Trophoblast cell (in vitro differentiated cells and primary cell): ENCODE data around the gene STIM1.

Experiments
- DNase-seq, 2 donors: peaks; one replicate each; pipeline ENCODE4 v3.0.0-alpha.2; 2016
- H2AFZ ChIP-seq: 2 replicates; pipeline ENCODE4 v1.6.1; 2013; ENCODE audit warnings: low read length, moderate library complexity, mild to moderate bottlenecking; ENCODE audit not compliant: insufficient read depth, poor library complexity
- H2AK5ac ChIP-seq: 2 replicates; pipeline ENCODE4 v1.6.1; 2013; ENCODE audit warnings: mild to moderate bottlenecking, low read length
- H2BK120ac ChIP-seq: 2 replicates; pipeline ENCODE4 v1.6.1; 2013; ENCODE audit warnings: low read length, mild to moderate bottlenecking, moderate library complexity; ENCODE audit not compliant: insufficient read depth, poor library complexity
- H2BK12ac ChIP-seq: 2 replicates; pipeline ENCODE4 v1.6.1; 2013; ENCODE audit warnings: mild to moderate bottlenecking, low read length, moderate library complexity
- H2BK5ac ChIP-seq: 2 replicates; pipeline ENCODE4 v1.6.1; 2013; ENCODE audit warnings: low read length, low read depth, moderate library complexity, mild to moderate bottlenecking; ENCODE audit not compliant: poor library complexity
- H3K14ac ChIP-seq: 2 replicates; pipeline ENCODE4 v1.6.1; 2013; ENCODE audit warnings: mild to moderate bottlenecking, low read length
- H3K18ac ChIP-seq: 2 replicates; pipeline ENCODE4 v1.6.1; 2013; ENCODE audit warnings: mild to moderate bottlenecking, low read length
- H3K23ac ChIP-seq: 2 replicates; pipeline ENCODE4 v1.6.1; 2013; ENCODE audit warnings: low read length
- H3K27ac ChIP-seq: 2 replicates; pipeline ENCODE4 v1.5.1; 2013; ENCODE audit warnings: low read depth, mild to moderate bottlenecking, inconsistent platforms, low read length, moderate library complexity
- H3K27me3 ChIP-seq: 2 replicates; pipeline ENCODE4 v1.6.1; 2013; ENCODE audit warnings: inconsistent platforms, mild to moderate bottlenecking, low read length, moderate library complexity; ENCODE audit not compliant: insufficient read depth
- H3K36me3 ChIP-seq, 2 experiments: 1 replicate in 1 of 2; 2 replicates in 1 of 2; pipeline ENCODE4 v1.6.1; 2013; ENCODE audit warnings: low read length in 2 of 2, mild to moderate bottlenecking in 2 of 2, moderate library complexity in 1 of 2; ENCODE audit not compliant: insufficient read depth in 2 of 2, control insufficient read depth in 1 of 2
- H3K4ac ChIP-seq: 2 replicates; pipeline ENCODE4 v1.6.1; 2013; ENCODE audit warnings: low read depth, mild to moderate bottlenecking, low read length, moderate library complexity
- H3K4me1 ChIP-seq, 2 experiments: 1 replicate in 1 of 2; 2 replicates in 1 of 2; pipeline ENCODE4 v1.6.1; 2013; ENCODE audit warnings: low read length in 2 of 2, mild to moderate bottlenecking in 2 of 2, moderate library complexity in 1 of 2; ENCODE audit not compliant: insufficient read depth in 2 of 2, control insufficient read depth in 1 of 2
- H3K4me2 ChIP-seq: 2 replicates; pipeline ENCODE4 v1.6.1; 2013; ENCODE audit warnings: inconsistent platforms, mild to moderate bottlenecking, low read length, moderate library complexity
- H3K4me3 ChIP-seq: 2 replicates; pipeline ENCODE4 v1.5.1; 2013; ENCODE audit warnings: mild to moderate bottlenecking, low read depth, low read length, inconsistent platforms
- H3K79me1 ChIP-seq: one replicate; pipeline ENCODE4 v1.6.1; 2013; ENCODE audit warnings: low read length
- H3K79me2 ChIP-seq: 2 replicates; pipeline ENCODE4 v1.6.1; 2013; ENCODE audit warnings: low read length, mild to moderate bottlenecking; ENCODE audit not compliant: control insufficient read depth, insufficient read depth, poor library complexity
- H3K9ac ChIP-seq: 2 replicates; pipeline ENCODE4 v1.6.1; 2013; ENCODE audit warnings: mild to moderate bottlenecking, low read length
- H3K9me3 ChIP-seq: 2 replicates; pipeline ENCODE4 v1.6.1; 2013; ENCODE audit warnings: low read depth, mild to moderate bottlenecking, control low read depth, inconsistent platforms, low read length; ENCODE audit not compliant: insufficient read depth
- H4K12ac ChIP-seq: 2 replicates; pipeline ENCODE4 v1.6.1; 2013; ENCODE audit warnings: low read depth, mild to moderate bottlenecking, low read length, moderate library complexity
- H4K8ac ChIP-seq: 2 replicates; pipeline ENCODE4 v1.6.1; 2013; ENCODE audit warnings: low read depth, mild to moderate bottlenecking, low read length, moderate library complexity
- H4K91ac ChIP-seq: one replicate; pipeline ENCODE4 v1.6.1; 2013; ENCODE audit warnings: low read depth, mild to moderate bottlenecking, low read length, moderate library complexity
- WGBS: extraction: QIAGEN DNeasy Blood & Tissue Kit; methylation state at CpG from one replicate; pipeline ENCODE4 v1.1.7; 2013; ENCODE audit warnings: missing lambda C conversion rate; ENCODE audit not compliant: insufficient read length, insufficient coverage; ENCODE audit errors: extremely low coverage; 5-methylcytosine and 5-hydroxymethylcytosine counted together

STIM1 gene

GRCh38 chr11:3925513-3925912 is 70.0 kb downstream of the STIM1 start:
- Histone ChIP-seq H3K27ac (no peak overlapping the region), H4K8ac (no peak overlapping the region), H3K27me3 (no peaks in the 10 kb centered on the region), H3K36me3 (no peaks in the 10 kb centered on the region), H3K79me2 (no peaks in the 10 kb centered on the region), H3K4me3 (no peak overlapping the region), H3K9ac (no peak overlapping the region), H3K4ac (no peak overlapping the region), H2BK12ac (no peak overlapping the region), H3K9me3 (no peaks in the 10 kb centered on the region), H4K91ac (no peak overlapping the region), H3K23ac (no peak overlapping the region), H2BK120ac (no peak overlapping the region), H3K4me1 (peaks cover 3 to 5% of the 10 kb centered on the region in 2 experiments), H2AK5ac (no peak overlapping the region), H4K12ac (no peak overlapping the region), H2BK5ac (no peak overlapping the region), H3K4me2 (no peak overlapping the region), H3K79me1 (no peaks in the 10 kb centered on the region), H2AFZ (no peak overlapping the region), H3K18ac (no peak overlapping the region), H3K14ac (no peak overlapping the region)
- DNase-seq = no peak
- WGBS = no CpG with 5 or more reads among the region's 1 CpG

GRCh38 chr11:3926458-3927095 is 71.1 kb downstream of the STIM1 start:
- no peak overlapping the region for H4K8ac ChIP-seq
- DNase-seq = no peak
- H3K18ac ChIP-seq = no peak overlapping the region

GRCh38 chr11:3927129-3927796 is 71.8 kb downstream of the STIM1 start:
- Histone ChIP-seq H3K27ac (no peak overlapping the region), H3K27me3 (no peaks in the 10 kb centered on the region), H3K79me1 (no peaks in the 10 kb centered on the region), H2BK120ac (no peak overlapping the region), H2BK12ac (no peak overlapping the region), H2AFZ (no peak overlapping the region), H4K8ac (no peak overlapping the region), H3K4ac (no peak overlapping the region), H3K14ac (no peak overlapping the region), H3K36me3 (no peaks in the 10 kb centered on the region), H3K9me3 (no peaks in the 10 kb centered on the region), H3K9ac (no peak overlapping the region), H2AK5ac (no peak overlapping the region), H3K4me1 (peaks cover 9 to 10% of the 10 kb centered on the region in 2 experiments), H3K4me3 (no peak overlapping the region), H3K4me2 (no peak overlapping the region), H3K79me2 (no peaks in the 10 kb centered on the region), H3K23ac (no peak overlapping the region), H4K12ac (no peak overlapping the region), H2BK5ac (no peak overlapping the region), H4K91ac (no peak overlapping the region), H3K18ac (no peak overlapping the region)
- DNase-seq = no peak
- no CpG with 5 or more reads among the region's 6 CpGs for WGBS

More at GRCh38 chr11:3926458-3927095, 71.1 kb downstream of the STIM1 start:
- Histone ChIP-seq H4K91ac (no peak overlapping the region), H3K23ac (no peak overlapping the region), H2BK12ac (no peak overlapping the region), H2AK5ac (no peak overlapping the region), H3K36me3 (no peaks in the 10 kb centered on the region), H2AFZ (no peak overlapping the region), H2BK5ac (no peak overlapping the region), H3K4me2 (no peak overlapping the region), H3K14ac (no peak overlapping the region), H4K12ac (no peak overlapping the region), H3K4me3 (no peak overlapping the region), H3K9me3 (no peaks in the 10 kb centered on the region), H3K79me2 (no peaks in the 10 kb centered on the region), H2BK120ac (no peak overlapping the region), H3K4me1 (peaks cover 3 to 5% of the 10 kb centered on the region in 2 experiments), H3K27ac (no peak overlapping the region), H3K4ac (no peak overlapping the region), H3K79me1 (no peaks in the 10 kb centered on the region), H3K9ac (no peak overlapping the region), H3K27me3 (no peaks in the 10 kb centered on the region)

- Histone ChIP-seq H3K79me2 (no peaks in the 10 kb centered on the region), H3K27ac (no peak overlapping the region), H4K8ac (no peak overlapping the region), H3K4ac (no peak overlapping the region), H3K9me3 (no peaks in the 10 kb centered on the region), H2BK12ac (no peak overlapping the region), H4K12ac (no peak overlapping the region), H3K27me3 (no peaks in the 10 kb centered on the region), H3K18ac (no peak overlapping the region), H2BK5ac (no peak overlapping the region), H3K79me1 (no peaks in the 10 kb centered on the region), H3K14ac (no peak overlapping the region), H2AFZ (no peak overlapping the region), H2BK120ac (no peak overlapping the region), H3K36me3 (no peaks in the 10 kb centered on the region), H2AK5ac (no peak overlapping the region), H3K9ac (no peak overlapping the region), H3K4me1 (peaks cover 9 to 10% of the 10 kb centered on the region in 2 experiments), H3K23ac (peak overlapping the region; percentile 25), H3K4me2 (no peak overlapping the region), H4K91ac (no peak overlapping the region), H3K4me3 (no peak overlapping the region)
- no CpG with 5 or more reads among the region's 1 CpG for WGBS
- DNase-seq = no peak
Measured at GRCh38 chr11:3929232-3929631, 73.8 kb downstream of the STIM1 start.
